ENCODE measurements around the gene HIBCH. TPM values are rescaled to one million over a fixed set of nuclear protein-coding genes. Genes with fewer than 3 reads are reported as not detected.

The HIBCH gene
- total RNA-seq, 1 experiment from 2014 or later, result 24.7 TPM

DNA sequence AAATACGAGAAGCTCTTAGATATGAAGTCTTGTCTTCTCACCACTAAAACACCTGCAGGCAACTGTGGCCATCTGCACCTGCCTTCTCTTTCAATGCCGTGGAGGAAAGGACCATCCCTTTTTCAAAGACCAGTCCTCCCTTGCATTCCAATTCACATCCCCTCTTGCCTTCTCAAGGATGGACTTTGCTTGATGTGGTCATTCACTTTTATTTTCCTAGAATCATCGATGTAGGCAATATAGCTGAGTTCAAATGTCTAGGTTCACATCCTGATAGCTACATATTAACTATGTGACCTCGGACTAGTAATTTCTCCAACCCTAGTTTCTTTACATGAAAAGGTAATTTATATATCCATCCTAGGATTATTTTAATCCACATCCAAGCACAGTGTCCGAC lies 110.1 kb downstream of the HIBCH start:
- no peak overlapping the region for H3K4me3 ChIP-seq (replicated peaks in 1 of 2; ENCODE audit: low read depth in 1 of 2, low read length in 2 of 2)
- H3K36me3 ChIP-seq (ENCODE audit: control insufficient read depth in 1 of 2, insufficient read depth in 2 of 2, low read length in 2 of 2), result peaks cover 0 to 3% of the 10 kb centered on the region in 2 experiments; a peak in 1 of 4 replicates
- H3K27me3 ChIP-seq (ENCODE audit: insufficient read depth, low read length), result no peaks in the 10 kb centered on the region
- CTCF ChIA-PET, result no interaction called here
- intact Hi-C loops (cut with micrococcal nuclease), result no loop called here
- DNase-seq (ENCODE audit: low read depth, low spot score), result no peak
- no TSS peak for BruUV-seq (replicated peaks)
- H3K9me3 ChIP-seq (ENCODE audit: control insufficient read depth in 1 of 2, insufficient read depth in 1 of 2, low read depth in 1 of 2, low read length in 2 of 2), result no peaks in the 10 kb centered on the region
- no peaks in the 10 kb centered on the region for H3K9me2 ChIP-seq (ENCODE audit: insufficient read depth)
- POLR2A ChIA-PET, result no interaction called here
- no peak overlapping the region for H2AFZ ChIP-seq (ENCODE audit: low read depth, low read length, poor library complexity, severe bottlenecking)
- RAD21 ChIA-PET (ENCODE audit: low non-redundant PET in 1 of 2, low total read pairs in 2 of 2, uncharacterized antibody in 2 of 2, unreplicated experiment in 2 of 2), result no interaction called here
- H3K9ac ChIP-seq (ENCODE audit: low read length), result no peak overlapping the region
- no peak overlapping the region for H3K27ac ChIP-seq (ENCODE audit: low read depth, low read length)
- no peak for ATAC-seq
- no peaks in the 10 kb centered on the region for H3K4me1 ChIP-seq (ENCODE audit: control insufficient read depth in 1 of 2, insufficient read depth in 2 of 2, low read length in 2 of 2)
- TF ChIP-seq EZH2phosphoT487 (IDR thresholded peaks at IDR 0.05; ENCODE audit: borderline replicate concordance) (no peak), YY1 (IDR thresholded peaks at IDR 0.05; ENCODE audit: extremely low read depth, insufficient replicate concordance, low read depth, low read length) (no peak), FOSL1 (IDR thresholded peaks at IDR 0.05; ENCODE audit: low read depth) (no peak), JUND (IDR thresholded peaks at IDR 0.05) (no peak), POLR2AphosphoS5 (IDR thresholded peaks at IDR 0.05; ENCODE audit: low read depth, low read length) (no peak), SP1 (IDR thresholded peaks at IDR 0.05; ENCODE audit: low read depth) (no peak)
- no peak overlapping the region for H3K4me2 ChIP-seq (ENCODE audit: low read length)
- H4K20me1 ChIP-seq (ENCODE audit: insufficient read depth), result no peaks in the 10 kb centered on the region
- no peaks in the 10 kb centered on the region for H3K79me2 ChIP-seq (ENCODE audit: insufficient read depth, low read length)

GRCh38 chr2:190207930-190208329 lies 111.7 kb downstream of the HIBCH start:
- ChIA-PET RAD21 (ENCODE audit: low non-redundant PET in 1 of 2, low total read pairs in 2 of 2, uncharacterized antibody in 2 of 2, unreplicated experiment in 2 of 2) (no interaction called here), CTCF (no interaction called here), POLR2A (no interaction called here)
- Histone ChIP-seq H3K4me2 (ENCODE audit: low read length) (no peak overlapping the region), H3K4me3 (replicated peaks in 1 of 2; ENCODE audit: low read depth in 1 of 2, low read length in 2 of 2) (no peak overlapping the region), H3K9me3 (ENCODE audit: control insufficient read depth in 1 of 2, insufficient read depth in 1 of 2, low read depth in 1 of 2, low read length in 2 of 2) (no peaks in the 10 kb centered on the region), H3K9me2 (ENCODE audit: insufficient read depth) (no peaks in the 10 kb centered on the region), H2AFZ (ENCODE audit: low read depth, low read length, poor library complexity, severe bottlenecking) (no peak overlapping the region), H3K79me2 (ENCODE audit: insufficient read depth, low read length) (no peaks in the 10 kb centered on the region), H3K27me3 (ENCODE audit: insufficient read depth, low read length) (no peaks in the 10 kb centered on the region), H3K9ac (ENCODE audit: low read length) (no peak overlapping the region), H4K20me1 (ENCODE audit: insufficient read depth) (no peaks in the 10 kb centered on the region), H3K4me1 (ENCODE audit: control insufficient read depth in 1 of 2, insufficient read depth in 2 of 2, low read length in 2 of 2) (no peaks in the 10 kb centered on the region), H3K27ac (ENCODE audit: low read depth, low read length) (no peak overlapping the region), H3K36me3 (ENCODE audit: control insufficient read depth in 1 of 2, insufficient read depth in 2 of 2, low read length in 2 of 2) (no peaks in the 10 kb centered on the region; a peak in 1 of 4 replicates)
- TF ChIP-seq ZFX (IDR thresholded peaks at IDR 0.05), result no peak
- TF ChIP-seq CBX3 (IDR thresholded peaks at IDR 0.05; ENCODE audit: low read depth), result no peak
- no peak for TF ChIP-seq RAD21 (IDR thresholded peaks at IDR 0.05; ENCODE audit: low read depth)
- no peak for TF ChIP-seq EZH2 (IDR thresholded peaks at IDR 0.05)
- TF ChIP-seq ZNF274 (IDR thresholded peaks at IDR 0.05; ENCODE audit: low read depth, low read length), result no peak
- DNase-seq (ENCODE audit: low read depth, low spot score) (no peak), ATAC-seq (no peak)
- BruUV-seq (replicated peaks), result no TSS peak
- intact Hi-C loops (cut with micrococcal nuclease), result no loop called here

Measured in HCT116 (cell line).